Fibroblast of peridontal ligament (primary cell): ENCODE results near the gene TMEM222.
"Not testable (repeated sequence)": the region's sequence is repeated elsewhere in the genome, so short reads cannot be mapped to it uniquely, and the experiment has no call there.

Source experiments
- DNase-seq: peaks from one replicate; pipeline ENCODE4 v3.0.0-alpha.2; 2010; ENCODE audit errors: extremely low read depth

The TMEM222 gene

DNA sequence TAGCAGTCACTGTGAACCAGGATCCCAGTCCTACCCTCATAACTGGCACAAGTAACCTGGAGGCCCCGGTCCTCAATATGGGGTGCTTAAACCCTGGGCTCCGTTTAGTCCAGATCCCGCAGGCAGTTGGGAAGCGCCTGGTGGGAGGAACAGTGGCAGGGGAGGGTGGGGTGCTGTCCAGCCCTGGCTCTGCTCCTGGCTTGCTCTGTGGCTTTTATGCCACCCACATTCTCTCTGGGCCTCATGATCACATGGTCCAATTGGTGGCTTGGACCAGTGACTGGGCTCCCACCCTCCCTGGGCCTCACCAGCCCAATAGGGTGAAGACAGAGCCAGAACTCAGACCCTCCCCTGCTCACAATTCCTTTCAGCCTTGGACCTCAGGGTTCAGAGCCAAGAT is 58.3 kb downstream of the TMEM222 start:
- no peak for DNase-seq

- peak; percentile 53 for DNase-seq
These were observed 59.1 kb downstream of the TMEM222 start for GRCh38 chr1:27380766-27381733.

DNA sequence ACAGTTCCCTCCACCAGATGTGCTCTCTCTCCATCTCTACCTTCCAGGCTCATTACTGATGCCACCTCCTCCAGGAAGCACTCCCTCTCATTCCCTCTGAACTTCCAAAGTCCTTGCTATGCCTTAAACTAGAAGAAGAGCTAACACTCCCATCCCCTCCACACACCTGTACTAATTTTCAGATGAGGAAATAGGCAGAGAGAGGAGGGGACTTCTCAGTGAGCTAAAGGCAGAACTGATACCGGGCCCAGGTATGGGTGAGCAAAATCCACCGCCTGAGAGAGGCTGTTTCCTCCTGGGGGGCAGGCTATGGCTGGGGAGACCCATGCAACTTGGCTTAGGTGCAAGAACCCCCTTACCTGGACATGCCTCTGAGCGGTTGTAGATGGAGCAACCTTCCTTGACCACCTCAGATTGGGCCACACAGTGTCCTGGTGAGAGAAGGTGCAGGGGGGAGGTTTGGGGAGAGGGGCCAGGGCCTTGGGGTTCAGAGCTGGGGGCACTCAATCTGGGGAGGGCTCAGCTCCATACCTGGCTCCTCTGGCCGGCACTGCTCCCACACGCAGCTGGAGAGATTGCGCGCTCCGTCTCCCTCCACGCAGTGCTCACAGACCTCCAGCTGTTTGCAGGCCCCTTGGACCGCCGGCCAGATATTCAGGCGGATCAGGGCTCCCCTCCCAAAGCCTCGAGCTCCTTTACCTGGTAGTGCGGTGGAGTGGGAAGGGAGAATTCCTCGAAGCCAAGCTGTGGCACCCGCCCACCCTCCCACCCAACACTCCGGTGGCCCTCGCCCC is 60.2 kb downstream of the TMEM222 start:
- no peak for DNase-seq

DNA sequence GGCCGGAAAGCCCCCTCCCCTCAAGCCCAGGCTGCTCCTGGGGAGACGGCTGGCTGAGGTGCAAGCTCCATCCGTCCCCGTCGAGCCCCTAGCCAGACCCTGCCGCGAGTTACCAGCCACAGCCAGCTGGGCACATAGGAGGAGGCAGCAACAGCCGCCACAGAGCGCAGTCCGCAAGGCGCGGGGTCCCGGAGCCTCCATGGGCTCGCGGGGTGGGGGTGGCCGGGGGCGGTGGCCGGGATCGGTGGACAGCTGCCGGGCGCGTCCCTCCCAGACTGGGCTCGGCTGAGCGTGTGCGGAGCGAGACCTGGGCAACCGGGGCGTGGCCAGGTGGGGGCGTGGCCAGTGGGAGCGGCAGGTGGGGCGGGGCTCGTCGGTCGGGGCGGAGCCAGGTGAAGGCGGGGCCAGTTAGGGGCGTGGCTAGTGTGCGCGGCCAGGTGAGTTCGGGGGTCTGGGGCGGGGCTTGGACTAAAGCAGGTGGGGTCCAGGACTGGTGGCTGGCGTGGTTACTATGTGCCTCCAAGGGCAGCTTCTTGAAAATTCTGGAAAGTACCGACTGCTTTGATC is 61.2 kb downstream of the TMEM222 start, which contains the start of gene CD164L2:
TSS of gene CD164L2 (minus strand) at position 295 of the 567 bp plus-strand sequence. CDS start at position 201, 94 bp downstream.
- DNase-seq, result no peak

DNA sequence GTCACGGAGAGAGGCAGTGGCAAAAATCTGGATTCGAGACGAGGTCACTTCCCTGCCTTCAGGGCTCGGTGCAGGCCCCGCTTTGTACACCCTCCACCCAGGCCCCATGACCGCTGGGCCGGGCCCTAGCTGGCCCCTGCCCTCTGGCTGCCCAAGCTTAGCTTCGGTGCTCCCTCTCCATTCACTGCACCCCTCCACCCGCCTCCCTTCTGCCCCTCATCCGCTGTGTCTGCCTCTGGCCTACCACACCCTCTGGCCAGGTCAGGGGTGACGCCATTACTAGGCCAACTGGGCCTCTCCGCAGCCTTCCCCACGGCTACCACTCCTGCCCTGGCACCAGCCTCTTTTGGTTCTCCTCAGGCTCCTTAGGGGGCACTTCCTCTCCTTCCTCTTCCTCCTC is 61.7 kb downstream of the TMEM222 start:
- no peak for DNase-seq

GRCh38 chr1:27384797-27385196 is 62.8 kb downstream of the TMEM222 start:
- DNase-seq, result not testable (repeated sequence)
